Measurements from ENCODE around the gene TIAL1.
"Not testable (repeated sequence)": the region's sequence is repeated elsewhere in the genome, so short reads cannot be mapped to it uniquely, and the experiment has no call there.

Gene TIAL1

GRCh38 chr10:119545310-119545709 lies 51.5 kb downstream of the TIAL1 start:
- DNase-seq, result no peak

GRCh38 chr10:119543814-119544642 lies 52.7 kb downstream of the TIAL1 start:
- DNase-seq, result no peak

GRCh38 chr10:119542988-119543813 lies 53.6 kb downstream of the TIAL1 start:
- DNase-seq, result peak; percentile 69

GRCh38 chr10:119542357-119542987 lies 54.3 kb downstream of the TIAL1 start, which contains the start of gene RGS10:
RGS10 (minus strand) TSS chr10:119542719; CDS start chr10:119542638, 81 bp downstream.
- peak; percentile 92 for DNase-seq

- peak; percentile 42 for DNase-seq
These were observed 55.1 kb downstream of the TIAL1 start for GRCh38 chr10:119541459-119542356.

GRCh38 chr10:119541046-119541445 lies 55.7 kb downstream of the TIAL1 start:
- DNase-seq, result peak; percentile 46

- no peak for DNase-seq
These were observed 56.7 kb downstream of the TIAL1 start for GRCh38 chr10:119540038-119540437.

- no peak for DNase-seq
These were observed 57.4 kb downstream of the TIAL1 start for GRCh38 chr10:119539359-119539825.

- peak; percentile 44 for DNase-seq
These were observed 58.0 kb downstream of the TIAL1 start for GRCh38 chr10:119538632-119539358.

- DNase-seq, result no peak
These were observed 58.7 kb downstream of the TIAL1 start for GRCh38 chr10:119537953-119538630.

- DNase-seq, result no peak
These were observed 60.2 kb downstream of the TIAL1 start for GRCh38 chr10:119536508-119537025.

GRCh38 chr10:119535837-119536507 lies 60.8 kb downstream of the TIAL1 start:
- no peak for DNase-seq

- DNase-seq, result no peak
These were observed 61.5 kb downstream of the TIAL1 start for GRCh38 chr10:119535305-119535704.

- DNase-seq, result no peak
These were observed 63.3 kb downstream of the TIAL1 start for GRCh38 chr10:119533473-119533872.

GRCh38 chr10:119532791-119533190 lies 64.0 kb downstream of the TIAL1 start:
- DNase-seq, result not testable (repeated sequence)

- not testable (repeated sequence) for DNase-seq
These were observed 64.5 kb downstream of the TIAL1 start for GRCh38 chr10:119532251-119532650.

- DNase-seq, result no peak
These were observed 65.7 kb downstream of the TIAL1 start for GRCh38 chr10:119531067-119531466.

GRCh38 chr10:119528663-119529237 lies 68.0 kb downstream of the TIAL1 start:
- DNase-seq, result not testable (repeated sequence)

Data from activated CD4-positive, alpha-beta T cell treated with anti-CD3 and anti-CD28 coated beads, Interleukin-2, amount 50 U/mL, for 16 hours (primary cell).